Dedifferentiated amniotic fluid mesenchymal stem cell (primary cell): ENCODE measurements around the gene STK24.

Experiments
- DNase-seq: peaks from one replicate; pipeline ENCODE4 v3.0.0-alpha.2; 2016; ENCODE audit errors: extremely low spot score

The STK24 gene

DNA sequence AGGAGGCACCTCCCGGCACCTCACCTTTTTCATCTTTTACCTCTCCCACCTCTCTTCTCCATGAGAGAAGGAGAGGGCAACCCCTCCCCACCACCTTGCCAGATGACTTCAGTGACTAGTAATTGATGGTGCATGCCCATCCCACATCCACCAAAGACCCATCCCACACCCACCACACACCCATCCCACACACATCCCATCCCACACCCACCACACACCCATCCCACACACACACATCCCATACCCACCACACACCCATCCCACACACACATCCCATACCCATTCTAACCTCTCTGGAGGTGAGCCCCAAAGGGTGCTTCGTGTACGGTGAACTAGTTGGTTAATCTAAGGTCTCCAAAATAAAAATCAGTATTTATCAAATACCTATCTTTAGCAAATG lies 44.7 kb downstream of the STK24 start:
- DNase-seq: no peak

DNA sequence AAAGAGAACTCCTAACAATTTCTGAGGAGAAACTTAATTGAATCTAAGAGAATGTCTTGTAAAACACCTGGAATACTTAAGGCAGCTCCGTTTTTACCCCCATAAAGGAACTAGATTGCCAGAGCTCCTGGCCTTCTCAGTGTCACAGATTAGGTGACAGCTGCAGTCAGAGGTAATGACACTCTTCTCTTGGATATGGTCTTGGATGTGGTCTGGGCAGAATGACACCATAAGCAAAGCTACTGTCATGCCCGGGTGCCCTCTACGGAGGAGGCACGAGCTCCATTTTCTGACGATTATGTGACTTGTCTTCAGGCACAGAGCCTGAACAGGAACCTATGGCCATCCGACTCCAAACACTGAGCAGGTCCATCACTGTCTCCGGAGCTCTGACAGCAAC lies 46.7 kb downstream of the STK24 start:
- no peak for DNase-seq

DNA sequence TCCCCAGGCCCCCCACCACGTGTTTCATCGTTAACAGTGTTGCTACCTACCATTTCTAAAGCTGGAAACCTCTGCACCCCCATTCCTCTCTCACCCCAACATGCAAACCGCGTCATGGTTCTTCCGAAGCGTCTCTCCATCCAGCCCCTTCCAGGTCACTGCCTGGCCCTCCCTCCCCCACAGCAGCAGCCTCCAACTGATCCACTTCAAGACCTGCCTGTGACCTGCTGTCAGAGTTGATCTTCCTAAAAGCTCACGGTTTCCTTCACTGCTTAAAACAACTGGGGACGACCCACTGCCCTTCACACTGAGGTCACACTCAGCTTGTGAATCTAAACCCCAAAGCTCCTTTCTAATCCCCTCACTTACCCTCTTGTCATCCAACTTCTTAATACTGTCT lies 47.7 kb downstream of the STK24 start:
- no peak for DNase-seq

DNA sequence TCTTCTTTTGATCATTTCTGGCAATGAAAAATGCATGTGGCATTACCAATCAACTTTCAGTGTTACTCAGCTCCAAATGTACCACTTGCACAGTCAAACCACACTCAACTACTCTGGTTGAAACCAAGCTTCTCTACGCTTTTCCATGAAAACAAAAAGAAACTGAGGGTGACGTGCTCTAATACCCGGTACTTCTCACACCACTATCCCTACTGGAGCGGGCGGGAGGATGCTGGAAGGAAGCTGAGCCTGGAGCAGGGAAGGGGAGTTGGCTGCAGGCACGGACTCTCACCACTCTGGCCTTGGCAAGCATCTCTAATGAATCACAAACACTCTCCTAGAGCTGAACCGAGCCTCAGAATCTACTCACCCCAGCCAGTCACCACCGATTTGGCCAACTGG lies 48.2 kb downstream of the STK24 start:
- DNase-seq: no peak

DNA sequence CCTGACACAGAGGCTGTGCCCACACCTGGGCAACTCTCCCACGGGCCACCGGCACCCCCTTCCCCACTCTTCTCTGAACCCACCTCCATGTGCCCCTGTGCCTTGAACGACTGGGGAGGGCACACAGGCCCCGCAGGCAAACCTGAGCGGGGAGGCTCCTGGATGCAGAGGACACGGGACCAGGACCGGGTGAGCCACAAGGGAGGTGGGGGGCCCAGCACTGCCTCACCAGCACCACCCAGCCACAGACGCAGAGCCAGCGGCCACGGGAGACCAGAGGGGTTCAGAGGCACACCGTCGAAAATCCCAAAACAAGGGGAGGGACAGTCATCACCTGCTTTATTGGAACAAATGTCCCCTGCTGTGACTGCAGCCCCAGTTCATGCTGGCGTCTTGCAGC lies 49.4 kb downstream of the STK24 start:
- DNase-seq: no peak

DNA sequence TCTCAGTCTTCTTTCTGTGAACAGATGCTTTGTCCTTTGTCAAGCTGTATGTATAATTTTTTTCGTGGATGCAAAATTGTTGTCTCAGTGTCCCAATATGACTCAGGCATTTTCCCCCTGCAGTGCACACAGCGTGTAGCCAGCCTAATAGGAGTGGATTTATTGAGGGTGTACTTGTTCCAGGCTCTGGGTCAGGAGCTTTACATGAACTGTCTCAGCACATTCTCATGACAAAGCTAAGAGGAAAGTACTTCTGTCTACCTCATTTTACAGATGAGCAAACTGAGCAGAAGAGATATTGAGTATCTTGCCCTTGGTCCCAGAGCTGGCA lies 50.8 kb downstream of the STK24 start:
- DNase-seq: no peak

DNA sequence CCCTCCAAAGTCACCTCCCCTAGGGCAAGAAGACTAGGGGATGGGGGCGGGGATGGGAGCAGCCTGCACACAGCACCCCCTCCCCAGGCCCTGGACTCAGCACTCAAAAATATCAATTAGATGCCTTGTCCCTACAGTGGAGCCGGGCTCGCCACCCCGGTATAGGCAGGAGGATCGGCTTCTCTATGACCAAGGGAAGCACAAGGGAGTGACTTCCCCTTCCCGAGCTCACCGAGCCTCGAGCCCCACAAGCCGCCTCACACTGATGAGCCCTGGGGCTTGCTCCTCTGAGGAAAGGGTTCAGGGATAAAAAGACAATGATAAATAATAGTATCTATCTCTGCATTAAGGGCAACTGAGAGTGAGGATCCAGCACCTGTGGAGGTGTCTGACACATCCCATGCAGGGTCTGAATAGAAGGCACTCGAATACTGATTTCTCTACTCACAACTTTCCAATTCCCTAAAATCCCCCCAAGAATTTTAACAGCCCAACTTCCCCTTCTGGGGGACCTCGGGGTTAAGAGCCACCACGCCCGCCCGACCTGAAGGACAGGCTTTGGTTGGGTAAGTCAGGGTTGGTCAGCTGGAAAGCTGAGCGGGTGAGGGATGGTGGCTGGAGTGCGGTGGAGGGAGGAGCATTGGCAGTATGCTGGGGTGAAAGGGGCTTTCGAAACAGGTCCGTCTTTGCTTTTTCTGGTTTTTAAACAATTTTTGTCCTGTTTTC lies 51.3 kb downstream of the STK24 start:
- no peak for DNase-seq

DNA sequence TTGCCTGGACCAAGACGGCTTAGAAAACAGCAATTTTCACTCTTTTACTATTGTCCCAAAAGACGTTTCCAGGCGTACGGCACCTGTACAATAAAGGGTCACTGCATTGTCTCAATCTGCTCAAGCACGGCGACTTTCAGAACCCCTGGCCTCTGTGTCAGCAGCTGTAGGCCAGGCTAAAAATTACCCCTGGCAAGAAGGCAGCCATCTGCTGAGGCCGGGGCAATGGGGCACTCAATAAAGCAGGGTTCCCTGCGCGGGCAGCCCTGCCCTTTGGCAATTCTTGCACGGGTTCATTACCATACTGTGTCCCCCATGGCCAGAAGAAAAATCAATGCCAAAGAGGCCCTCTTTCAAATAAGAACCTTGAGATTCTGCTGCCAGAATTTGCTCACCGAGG lies 52.1 kb downstream of the STK24 start:
- no peak for DNase-seq

DNA sequence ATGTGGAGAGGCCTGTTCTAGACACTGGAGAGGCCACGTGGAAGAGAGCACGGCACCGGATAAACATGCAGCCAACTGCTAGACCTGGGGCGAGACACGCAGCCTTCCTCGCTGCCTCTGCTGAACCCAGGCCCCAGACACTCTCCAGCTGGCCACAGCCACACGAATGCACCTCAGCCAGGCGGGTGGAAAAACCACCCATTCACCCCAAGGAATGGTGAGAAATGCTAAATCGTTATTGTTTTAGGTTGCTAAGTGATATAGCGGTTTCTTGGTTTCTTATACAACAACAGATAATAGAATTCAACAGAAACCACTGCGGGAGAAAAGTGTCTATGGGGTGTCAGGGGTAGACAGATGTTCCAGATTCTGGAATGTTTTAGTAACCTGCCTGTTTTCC lies 52.5 kb downstream of the STK24 start:
- DNase-seq: no peak

DNA sequence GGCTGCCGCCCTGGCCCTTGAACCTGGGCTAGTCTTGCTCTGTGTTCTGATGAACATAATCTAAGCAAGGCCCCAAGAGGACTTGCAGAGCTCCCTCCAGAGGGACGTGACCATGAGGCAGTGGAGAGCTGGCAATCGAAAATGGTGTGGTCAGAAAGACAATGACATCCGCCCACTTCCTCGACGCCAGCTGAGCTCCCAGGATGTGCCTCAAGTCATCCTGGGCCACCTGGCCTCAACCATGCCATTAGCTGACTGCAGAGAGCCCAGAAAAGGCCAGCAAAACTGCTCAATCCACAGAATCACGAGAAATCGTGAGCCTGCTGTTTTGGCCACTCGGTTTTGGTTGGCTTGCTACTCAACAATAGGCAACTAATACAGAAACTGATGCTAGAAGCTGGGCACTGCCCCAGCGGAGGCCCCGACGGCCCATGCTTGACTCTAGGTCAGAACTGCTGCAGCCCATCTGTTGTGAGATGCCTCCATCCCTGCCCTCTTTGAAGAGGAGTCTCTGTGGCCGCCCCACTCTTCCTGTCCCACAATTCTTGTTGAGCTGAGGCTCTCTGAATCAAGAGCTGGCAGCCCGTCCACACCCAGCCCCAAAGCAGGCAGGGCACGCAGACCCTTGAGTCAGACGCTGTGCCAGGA lies 53.3 kb downstream of the STK24 start:
- no peak for DNase-seq

DNA sequence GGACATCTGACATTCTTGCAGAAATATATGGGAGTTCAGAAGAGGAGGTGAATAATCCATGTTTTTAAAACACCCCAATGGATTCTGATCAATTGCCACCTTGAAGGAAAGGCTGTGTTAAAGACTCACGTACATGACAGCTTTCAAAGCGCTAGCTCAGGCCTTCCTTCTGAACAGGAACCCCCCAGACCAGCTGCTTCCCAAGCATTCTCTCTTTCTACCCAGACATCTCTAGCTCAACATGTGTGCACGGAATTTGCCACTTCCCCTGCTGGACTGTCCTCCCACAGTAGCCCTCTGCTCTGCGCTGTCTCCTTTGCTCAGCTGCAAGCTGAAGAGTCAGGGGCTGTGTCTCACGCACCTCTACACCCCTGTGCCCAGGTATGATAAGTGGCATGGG lies 54.5 kb downstream of the STK24 start:
- no peak for DNase-seq

DNA sequence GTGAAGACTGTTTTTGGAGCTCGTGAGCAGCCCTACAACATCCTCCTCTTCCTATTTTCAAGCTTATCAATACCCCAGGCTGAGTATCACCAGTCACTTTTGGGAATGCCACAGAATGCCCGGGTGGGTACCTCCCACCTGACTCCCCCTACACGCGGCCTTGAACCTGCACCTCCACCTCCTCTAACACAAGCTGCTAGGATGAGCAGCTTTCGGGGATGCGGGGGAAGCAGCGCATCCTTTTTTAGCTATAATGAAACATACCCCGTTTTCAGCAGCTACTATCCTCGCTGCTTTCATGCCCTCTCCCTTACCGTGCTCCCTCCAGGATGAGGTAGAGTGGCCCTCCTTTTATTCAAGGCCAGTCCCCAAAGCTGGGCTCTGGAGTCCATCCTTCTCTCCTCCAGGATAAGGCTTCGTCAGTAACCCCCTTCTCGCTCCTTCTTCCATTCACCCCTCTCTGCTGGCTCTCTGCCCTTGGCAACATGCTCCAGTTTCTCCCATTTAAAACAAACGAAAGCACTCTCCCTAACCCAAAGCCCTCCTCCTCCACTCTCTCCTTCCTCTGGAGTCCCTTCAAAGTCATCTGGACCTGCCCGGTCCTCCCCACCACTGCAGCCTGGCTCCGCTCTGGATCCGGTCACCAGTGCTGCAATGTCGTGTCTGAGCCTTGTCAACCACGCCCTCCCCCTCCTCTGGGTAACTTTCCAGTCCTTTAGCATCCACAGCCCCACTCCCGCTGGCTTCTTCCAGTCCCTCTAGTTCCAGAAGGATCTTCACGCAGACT lies 55.3 kb downstream of the STK24 start:
- DNase-seq: no peak

DNA sequence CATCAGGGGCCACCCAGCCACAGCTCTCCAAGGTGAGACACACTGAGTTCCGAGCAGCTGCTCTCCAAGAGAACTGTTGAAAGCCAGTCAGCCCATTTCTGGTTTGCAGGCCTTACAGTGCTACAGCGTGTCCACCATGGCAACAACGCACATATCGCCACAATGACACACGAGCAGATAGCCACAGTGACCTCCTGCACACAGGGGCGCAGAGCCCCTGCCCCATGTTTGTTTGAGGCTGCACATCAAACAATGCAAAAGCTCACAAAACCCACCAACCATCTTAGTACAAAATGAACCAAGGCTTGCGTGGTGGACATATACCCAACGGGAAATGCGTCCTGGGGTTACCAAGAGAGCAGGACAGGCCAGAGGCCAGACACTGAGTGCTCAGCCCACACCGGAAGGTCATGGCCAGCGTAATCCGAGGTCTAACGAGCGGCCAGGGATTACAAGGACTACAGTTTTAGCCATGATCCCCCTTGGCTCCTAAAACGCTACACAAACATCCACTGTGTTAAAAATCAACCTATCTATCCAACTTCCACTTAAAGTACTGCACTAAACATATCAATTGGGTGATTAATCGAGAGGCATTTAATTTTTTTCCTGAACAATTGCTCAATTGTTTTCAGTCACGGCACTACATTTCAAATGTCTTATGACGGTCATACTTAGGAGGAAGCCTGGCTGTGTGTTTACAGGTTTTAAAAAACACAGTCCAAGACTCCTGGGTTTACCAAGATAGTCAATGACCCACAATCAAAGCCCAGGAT lies 56.0 kb downstream of the STK24 start:
- DNase-seq: no peak

DNA sequence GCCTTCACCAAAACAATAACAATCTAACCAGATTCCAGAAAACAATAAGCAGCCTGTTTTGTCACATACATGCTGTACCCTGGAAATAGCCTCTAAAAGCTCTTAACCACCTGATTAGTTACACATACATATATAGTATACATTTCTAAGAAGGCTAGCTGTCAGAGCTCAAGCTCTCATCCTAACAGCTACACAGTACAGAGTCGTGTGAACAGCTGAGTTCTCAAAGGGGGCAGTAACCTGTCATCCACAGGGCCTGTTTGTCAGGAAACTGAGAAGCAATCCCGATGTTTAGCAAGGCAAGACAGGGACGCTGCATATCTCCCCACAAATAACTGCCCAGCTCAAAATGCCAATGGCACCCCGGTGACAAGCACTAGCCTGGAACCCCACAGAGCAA lies 56.9 kb downstream of the STK24 start:
- DNase-seq: no peak

DNA sequence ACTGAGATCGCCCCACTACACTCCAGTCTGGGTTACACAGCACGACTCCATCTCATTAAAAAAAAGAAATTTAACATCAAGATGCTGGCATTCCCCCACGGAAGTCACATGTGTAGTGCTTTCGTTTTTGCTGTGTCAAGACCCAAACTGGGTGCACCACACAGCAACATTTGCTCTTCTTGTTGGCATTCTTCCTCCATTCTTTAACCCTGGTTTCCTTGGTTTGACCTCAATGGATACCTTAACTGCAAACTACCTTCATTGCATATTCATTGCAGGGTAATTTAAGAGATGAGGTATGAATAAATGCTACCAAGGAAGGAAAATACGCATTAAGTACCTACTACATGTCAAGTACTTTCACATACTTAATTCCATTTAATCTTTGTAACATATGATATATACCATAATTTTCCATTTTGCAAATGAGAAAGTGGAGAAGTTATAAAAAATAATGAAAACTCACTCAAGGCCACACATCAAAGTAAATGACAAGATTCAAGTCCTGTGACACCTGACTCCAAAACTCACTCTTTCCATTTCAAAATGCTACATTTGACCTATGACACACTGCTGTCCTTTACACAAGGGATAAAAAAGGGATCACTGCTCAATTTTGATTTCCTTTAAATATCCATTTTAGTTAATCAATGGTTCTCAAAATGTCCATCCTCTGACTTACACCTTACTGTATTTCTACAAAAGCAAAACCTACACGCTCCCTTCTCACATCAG lies 59.2 kb downstream of the STK24 start:
- DNase-seq: no peak

DNA sequence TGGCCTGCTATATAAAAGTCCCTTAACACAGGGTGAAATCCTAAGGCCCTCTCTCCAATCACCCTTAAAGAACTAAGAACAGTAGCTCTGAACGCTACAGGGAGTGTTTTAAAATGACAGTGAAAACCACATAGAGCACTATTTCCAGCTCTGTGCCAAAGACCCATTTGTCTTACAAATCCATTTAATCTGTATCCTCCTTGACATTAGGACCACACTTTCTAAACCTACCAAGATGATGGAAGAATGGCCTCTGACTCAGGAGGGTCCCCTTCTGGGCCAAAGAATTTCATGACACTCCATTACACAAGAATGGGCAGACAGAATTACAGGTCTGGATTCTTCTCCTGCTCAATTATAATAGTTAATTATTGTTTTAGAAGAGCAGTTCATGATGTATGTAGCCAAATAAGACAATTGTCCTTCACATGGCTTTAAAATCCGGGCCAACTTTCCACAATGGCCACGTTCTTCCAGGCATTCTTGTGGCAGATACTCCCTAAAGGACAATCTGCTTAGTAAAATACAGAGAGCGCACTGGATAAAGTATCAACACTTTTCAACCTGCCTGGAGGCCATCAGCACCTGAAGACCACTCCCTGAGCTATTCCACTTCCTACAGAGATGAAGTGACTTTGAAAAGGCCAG lies 61.0 kb downstream of the STK24 start:
- DNase-seq: no peak

DNA sequence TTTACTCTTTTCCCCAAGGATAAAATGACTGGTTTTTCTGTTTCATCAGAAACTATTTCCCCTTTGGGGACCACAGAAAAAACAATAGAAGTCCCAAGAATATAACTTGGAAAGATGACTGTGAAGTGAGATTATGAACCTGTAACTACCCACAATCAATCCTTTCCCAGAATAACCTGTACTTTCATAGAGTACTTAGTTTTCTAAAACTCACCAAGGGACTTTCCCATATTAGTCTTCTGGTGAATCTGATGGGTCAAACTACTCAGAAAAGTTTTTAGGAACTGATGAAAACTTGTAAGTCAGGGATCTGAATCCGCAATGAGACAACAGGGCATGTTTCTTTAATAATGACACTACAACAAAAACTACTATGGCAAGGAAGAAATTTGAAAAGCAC lies 62.6 kb downstream of the STK24 start:
- DNase-seq: no peak

DNA sequence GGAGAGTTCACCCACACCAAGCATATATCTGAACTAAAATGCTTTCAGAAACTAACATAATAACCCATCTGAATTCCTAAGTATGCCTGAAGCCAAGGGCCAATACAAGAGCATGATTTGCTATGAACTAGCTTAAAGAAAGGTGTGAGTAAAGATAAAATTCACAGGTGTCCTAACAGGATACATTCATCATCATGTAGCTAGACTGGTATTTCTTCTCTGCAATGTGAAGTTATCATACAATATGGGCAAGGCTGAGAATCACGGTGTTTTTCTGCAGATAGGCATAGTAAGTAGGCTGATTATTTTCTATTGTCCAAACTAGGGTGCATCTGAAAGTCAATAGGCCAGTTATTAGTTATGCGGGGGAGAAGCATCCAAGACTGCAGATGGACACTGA lies 63.1 kb downstream of the STK24 start:
- no peak for DNase-seq

DNA sequence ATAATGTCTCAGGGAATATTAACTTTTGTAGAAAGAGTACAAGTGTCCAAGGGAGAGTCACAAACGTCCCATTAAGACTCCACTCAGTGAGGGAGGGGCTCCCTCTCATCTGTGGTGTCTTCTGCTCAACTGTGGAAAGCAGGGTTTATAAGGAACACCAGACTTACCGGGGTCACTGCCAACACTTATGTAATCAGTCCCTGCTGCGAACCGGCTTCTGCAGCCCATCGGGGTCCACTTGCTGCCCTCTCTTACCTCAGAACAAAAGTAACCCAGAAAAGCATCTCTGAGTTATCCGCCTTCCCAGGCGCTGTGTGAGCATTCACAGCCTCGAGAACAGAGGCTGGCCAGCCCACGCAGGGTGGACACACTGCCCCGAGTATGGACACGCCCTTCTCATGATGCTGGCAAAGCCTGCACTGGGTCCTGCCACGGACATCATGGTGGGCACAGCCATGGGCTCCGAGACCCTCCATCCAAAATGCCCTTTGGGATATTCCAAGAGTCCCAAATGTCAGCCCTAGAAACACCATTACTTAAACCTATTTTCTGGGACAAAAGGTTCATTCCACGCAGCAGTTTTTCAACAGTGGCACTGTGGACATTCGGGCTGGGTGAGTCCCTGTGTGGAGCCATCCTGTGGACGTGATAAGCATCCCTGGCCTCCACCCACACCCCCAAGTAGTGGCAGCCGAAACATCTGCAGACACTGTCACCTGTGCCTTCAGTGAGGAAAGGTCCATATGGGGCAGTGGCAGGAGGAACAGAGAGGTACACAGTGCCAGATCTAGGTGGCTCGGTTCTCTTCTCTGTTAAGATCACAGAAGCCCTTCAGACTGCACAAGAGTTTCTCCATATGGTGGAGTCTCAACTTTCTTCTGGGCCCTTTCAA lies 63.9 kb downstream of the STK24 start:
- no peak for DNase-seq

DNA sequence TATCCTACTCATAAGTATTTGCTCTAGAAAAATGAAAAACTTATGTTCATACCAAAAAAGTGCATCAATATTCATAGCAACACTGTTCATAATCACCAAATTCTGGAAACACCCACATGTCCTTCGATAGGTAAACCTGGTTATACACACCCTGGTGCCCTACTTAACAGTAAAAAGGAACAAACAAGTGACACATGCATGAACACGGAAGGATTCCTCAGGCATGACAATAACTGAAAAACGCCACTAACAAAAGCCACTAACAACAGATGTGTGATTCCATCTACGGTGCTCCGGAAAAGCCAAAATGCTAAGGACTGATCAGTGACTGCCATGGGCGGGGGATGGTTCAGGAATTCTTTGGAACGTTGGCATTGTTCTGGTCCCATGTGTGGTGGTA lies 65.5 kb downstream of the STK24 start:
- no peak for DNase-seq
